ENCODE measurements around the gene OR1K1.

- TF ChIP-seq CTCF (IDR thresholded peaks at IDR 0.05; ENCODE audit: low read length), result no peak
- TF ChIP-seq EZH2 (optimal IDR thresholded peaks at IDR 0.05; ENCODE audit: low read depth, low read length), result no peak
- no peak for TF ChIP-seq EZH2phosphoT487 (IDR thresholded peaks at IDR 0.05; ENCODE audit: low read length)
These were observed 37.4 kb downstream of the OR1K1 start for GRCh38 chr9:122837266-122837850.

Measured in MM.1S (cell line).